Cardiac fibroblast (primary cell): ENCODE measurements around the gene C6orf136.

Source experiments
- DNase-seq, 2 donors: peaks; one replicate each; pipeline versions ENCODE4 v3.0.0 to v3.0.0-alpha.2; 2010; ENCODE audit warnings: low read depth in 2 of 2
- H3K4me3 ChIP-seq, 2 donors: replicated peaks in 1 of 2; 1 replicate in 1 of 2; 2 replicates in 1 of 2; pipeline ENCODE4 v1.5.1; 2011; ENCODE audit warnings: low read depth in 2 of 2, low read length in 2 of 2, mild to moderate bottlenecking in 2 of 2, moderate library complexity in 1 of 2
- TF ChIP-seq, protein P1 (sequence below): IDR thresholded peaks from one replicate; pipeline ENCODE4 v1.5.1; 2011; ENCODE audit warnings: low read depth, mild to moderate bottlenecking, low read length, inconsistent platforms

C6orf136 gene

DNA sequence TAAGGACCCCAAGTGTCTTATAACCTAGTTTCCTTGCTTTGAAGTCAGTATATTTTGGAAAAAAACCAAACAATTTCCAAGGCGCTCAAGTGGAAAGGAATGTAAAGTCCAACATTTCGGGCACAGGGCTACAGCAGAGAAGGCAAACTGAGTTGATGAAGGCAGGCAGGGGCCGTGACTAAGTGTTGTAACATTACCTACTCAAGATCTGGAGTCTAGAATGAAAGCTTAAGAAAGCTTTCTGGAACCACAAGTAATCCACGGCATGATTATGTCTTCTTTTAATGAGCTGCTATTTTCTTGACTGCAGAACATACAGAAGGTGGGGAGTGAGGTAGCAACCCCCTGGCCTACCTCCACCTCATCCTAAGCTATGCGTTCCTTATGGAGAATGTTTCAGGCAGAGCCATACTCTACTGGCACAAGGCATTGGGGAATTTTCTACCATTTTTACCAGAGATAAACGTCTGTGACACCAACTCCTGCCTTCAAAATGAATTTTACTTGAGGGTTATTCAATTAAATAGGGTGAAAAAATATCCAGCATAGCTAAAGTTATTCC is 34.2 kb upstream of the C6orf136 start:
- H3K4me3 ChIP-seq: no peak overlapping the region
- TF ChIP-seq, protein P1, sequence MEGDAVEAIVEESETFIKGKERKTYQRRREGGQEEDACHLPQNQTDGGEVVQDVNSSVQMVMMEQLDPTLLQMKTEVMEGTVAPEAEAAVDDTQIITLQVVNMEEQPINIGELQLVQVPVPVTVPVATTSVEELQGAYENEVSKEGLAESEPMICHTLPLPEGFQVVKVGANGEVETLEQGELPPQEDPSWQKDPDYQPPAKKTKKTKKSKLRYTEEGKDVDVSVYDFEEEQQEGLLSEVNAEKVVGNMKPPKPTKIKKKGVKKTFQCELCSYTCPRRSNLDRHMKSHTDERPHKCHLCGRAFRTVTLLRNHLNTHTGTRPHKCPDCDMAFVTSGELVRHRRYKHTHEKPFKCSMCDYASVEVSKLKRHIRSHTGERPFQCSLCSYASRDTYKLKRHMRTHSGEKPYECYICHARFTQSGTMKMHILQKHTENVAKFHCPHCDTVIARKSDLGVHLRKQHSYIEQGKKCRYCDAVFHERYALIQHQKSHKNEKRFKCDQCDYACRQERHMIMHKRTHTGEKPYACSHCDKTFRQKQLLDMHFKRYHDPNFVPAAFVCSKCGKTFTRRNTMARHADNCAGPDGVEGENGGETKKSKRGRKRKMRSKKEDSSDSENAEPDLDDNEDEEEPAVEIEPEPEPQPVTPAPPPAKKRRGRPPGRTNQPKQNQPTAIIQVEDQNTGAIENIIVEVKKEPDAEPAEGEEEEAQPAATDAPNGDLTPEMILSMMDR: no peak
- DNase-seq: peak; percentile 51 to 62

GRCh38 chr6:30613251-30614043 is 33.5 kb upstream of the C6orf136 start:
- TF ChIP-seq, protein P1: no peak
- DNase-seq: peak in 1 of 2 donors; percentile 49
- H3K4me3 ChIP-seq: no peak overlapping the region

DNA sequence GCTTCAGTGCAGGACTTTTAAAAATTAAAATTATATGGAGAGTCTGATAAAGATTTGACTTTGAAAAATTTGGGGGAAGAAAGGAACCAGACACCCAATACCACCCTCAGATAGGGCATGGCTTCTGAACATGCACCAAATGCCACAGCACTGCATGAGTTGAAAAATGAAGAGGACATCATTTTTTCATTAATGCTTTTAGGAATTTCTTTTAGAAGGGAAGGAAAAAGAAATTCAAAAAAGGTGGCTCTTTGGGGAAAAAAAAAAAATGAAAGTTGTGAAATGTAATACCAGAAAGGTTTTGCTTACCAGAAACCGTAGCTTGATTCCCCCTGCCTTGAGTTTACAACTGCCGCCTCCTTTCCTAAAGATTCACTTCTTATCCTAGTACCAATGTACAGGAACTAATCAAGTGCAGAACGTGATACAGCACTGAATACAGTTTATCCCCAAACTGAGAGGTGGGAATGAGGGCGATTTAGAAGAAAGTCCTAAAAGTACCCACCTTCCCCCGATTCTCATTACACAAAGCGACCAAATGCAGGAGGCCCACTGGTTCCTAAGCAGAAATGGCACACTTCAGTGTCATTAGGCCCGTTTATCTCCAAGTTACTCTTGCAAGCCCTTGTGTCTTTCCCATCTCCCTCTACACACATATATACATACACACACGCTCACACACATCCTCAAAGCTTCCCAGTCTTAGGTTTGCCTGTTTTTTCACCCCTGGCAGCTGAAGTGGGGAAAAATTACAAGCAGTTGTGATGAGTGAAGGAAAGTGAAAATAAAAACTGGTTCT is 32.7 kb upstream of the C6orf136 start:
- DNase-seq: no peak
- H3K4me3 ChIP-seq: peak overlapping the region; percentile 28 to 66
- TF ChIP-seq, protein P1: no peak

DNA sequence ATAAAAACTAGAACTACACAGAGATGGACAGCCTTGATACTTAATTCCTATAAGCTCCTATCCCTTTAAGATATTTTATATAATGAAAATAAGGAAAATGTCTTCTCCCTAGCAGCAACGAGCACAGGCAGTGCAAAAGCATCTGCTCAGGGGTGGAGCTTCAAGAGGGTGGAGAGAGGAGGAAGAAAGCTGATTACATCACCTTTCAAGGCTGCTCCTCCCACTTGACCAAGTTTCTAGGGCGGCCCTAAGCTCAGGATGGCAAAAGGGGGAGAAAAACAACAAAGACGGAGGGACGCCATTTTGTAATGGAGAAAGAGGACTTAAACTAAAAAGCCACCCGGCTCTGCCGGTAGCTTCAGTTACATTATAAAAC is 32.1 kb upstream of the C6orf136 start:
- H3K4me3 ChIP-seq: peak overlapping the region; percentile 66 to 79
- DNase-seq: peak; percentile 99
- TF ChIP-seq, protein P1: no peak

GRCh38 chr6:30615219-30615957 is 31.5 kb upstream of the C6orf136 start:
- DNase-seq: peak; percentile 88 to 96
- peak overlapping the region; percentile 66 to 79 for H3K4me3 ChIP-seq
- TF ChIP-seq, protein P1: no peak
